GM12801 (cell line): ENCODE measurements around the gene KSR2.

Source experiments
- TF ChIP-seq, protein P1 (sequence below): IDR thresholded peaks from one replicate; pipeline ENCODE4 v1.5.1; 2011; ENCODE audit warnings: control low read depth; ENCODE audit not compliant: insufficient read length; ENCODE audit errors: extremely low read depth

KSR2 gene

DNA sequence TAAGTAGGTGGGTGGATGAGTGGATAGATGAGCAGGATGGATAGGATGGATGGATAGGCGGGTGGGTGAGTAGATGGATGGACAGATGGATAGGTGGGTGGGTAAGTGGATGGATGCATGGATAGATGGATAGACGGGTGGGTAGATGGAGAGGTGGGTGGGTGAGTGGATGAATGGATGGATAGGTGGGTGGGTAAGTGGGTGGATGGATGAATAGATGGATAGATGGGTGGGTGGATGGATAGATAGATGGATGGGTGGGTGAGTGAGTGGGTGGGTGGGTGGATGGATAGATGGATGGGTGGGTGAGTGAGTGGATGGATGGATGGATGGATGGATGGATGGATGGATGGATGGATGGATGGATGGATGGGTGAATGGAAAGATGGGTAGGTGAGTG, 385.7 kb downstream of the KSR2 start:
- TF ChIP-seq, protein P1, sequence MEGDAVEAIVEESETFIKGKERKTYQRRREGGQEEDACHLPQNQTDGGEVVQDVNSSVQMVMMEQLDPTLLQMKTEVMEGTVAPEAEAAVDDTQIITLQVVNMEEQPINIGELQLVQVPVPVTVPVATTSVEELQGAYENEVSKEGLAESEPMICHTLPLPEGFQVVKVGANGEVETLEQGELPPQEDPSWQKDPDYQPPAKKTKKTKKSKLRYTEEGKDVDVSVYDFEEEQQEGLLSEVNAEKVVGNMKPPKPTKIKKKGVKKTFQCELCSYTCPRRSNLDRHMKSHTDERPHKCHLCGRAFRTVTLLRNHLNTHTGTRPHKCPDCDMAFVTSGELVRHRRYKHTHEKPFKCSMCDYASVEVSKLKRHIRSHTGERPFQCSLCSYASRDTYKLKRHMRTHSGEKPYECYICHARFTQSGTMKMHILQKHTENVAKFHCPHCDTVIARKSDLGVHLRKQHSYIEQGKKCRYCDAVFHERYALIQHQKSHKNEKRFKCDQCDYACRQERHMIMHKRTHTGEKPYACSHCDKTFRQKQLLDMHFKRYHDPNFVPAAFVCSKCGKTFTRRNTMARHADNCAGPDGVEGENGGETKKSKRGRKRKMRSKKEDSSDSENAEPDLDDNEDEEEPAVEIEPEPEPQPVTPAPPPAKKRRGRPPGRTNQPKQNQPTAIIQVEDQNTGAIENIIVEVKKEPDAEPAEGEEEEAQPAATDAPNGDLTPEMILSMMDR = no peak

DNA sequence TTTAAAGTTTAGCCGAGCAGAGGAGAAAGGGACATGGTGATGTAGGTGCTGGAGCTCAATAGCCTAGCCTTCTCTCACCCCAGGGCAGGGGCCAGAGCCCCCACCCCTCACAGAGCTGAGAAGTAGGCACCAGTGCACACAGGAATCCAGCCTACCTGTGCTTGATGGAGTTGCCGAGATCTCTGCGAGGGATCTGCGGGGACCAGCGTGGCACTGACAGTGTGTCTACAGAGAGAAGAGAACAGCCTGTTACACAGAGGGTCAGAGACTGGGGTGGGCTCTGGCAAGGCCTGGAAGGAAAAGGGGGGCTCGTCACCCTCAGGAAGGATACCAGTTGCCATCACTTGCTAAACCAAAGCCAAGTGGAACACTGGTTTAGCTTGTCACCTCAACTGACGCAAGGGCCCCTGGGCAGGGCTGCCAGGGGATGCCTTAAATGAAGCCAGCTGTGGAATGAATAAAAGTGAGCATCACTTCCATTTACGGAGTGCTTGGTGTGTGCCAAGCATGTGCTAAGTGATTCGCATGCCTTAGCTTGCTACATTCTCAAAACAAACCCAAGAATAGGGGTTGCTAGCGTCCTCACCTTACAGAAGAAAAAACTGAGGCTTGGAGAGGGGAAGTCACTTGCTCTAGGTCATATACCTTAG, 386.5 kb downstream of the KSR2 start:
- TF ChIP-seq, protein P1 = no peak

DNA sequence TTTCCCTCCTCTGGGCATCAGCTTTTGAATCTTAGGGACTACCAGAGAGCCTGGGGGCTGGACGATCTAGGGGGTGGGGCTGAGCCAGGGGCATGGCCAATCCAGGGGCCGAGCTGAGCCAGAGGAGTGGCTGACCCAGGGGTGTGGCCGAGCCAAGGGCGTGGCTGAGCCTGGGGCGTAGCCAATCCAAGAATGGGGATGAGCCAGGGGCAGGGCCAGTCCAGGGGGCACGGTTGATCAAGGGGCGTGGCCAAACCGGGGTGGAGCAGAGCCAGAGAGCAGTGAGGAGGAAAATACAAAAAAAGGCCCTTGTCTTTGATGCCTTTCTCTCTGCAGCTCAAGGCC, 388.1 kb downstream of the KSR2 start:
- TF ChIP-seq, protein P1 = no peak

- TF ChIP-seq, protein P1 = no peak
Observed at GRCh38 chr12:117580015-117580717, 388.6 kb downstream of the KSR2 start.

GRCh38 chr12:117577122-117577657, 391.6 kb downstream of the KSR2 start:
- TF ChIP-seq, protein P1 = no peak

DNA sequence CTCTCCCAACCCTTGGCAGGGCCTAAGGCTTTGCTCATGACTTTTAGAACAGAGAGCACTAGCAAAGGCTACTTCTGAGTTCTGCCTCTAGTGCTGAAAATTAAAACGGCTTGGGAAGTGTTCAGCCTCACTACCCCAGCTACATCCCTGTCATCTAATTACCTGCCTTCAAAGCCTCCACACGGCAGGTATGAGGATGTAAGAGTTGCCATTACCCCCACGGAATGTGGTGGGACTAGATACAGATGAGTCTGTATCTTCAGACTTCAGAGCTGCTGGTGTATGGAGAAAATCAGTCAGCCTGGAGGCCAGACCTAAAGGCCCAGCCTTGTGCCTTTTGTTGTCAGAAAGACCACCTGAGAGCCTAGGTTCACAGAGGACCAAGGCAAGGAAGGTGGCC, 392.7 kb downstream of the KSR2 start:
- TF ChIP-seq, protein P1 = no peak

- TF ChIP-seq, protein P1 = no peak
Observed at GRCh38 chr12:117574655-117575054, 394.1 kb downstream of the KSR2 start.
